Renal cortical epithelial cell (primary cell): ENCODE data around the gene PID1. TPM values are rescaled to one million over a fixed set of nuclear protein-coding genes. Genes with fewer than 3 reads are reported as not detected.
"Not testable (repeated sequence)": the region's sequence is repeated elsewhere in the genome, so short reads cannot be mapped to it uniquely, and the experiment has no call there.

Experiments used
- DNase-seq: peaks from one replicate; pipeline ENCODE4 v3.0.0-alpha.2; 2011; ENCODE audit warnings: low read depth
- total RNA-seq: library from RNA; depleted of rRNA; stranded (reverse); fragments of >200 nt; gene quantifications from 2 replicates; pipeline ENCODE4 v1.2.3, GENCODE V29; 2014

PID1 gene
- total RNA-seq, 1 donor from 2014 or later = 1.5 TPM

DNA sequence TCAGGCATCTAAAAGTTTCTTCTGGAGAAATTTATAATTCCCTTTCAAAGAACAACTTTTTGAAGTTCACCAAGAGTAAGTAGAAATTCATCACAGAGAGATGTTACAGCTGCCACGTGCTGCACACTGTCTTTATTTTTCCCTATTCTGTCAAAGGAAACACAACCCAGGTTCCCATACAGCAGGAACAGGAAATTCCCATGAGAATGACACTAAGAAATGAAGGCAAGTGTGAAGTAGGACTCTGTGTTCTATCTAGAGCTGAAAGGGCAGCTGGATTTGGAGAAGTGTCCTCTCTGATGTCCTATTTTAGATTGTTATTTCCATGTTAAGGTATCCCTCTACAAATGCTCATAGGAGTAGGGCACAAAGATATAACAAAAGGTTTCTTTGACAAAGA, 58.8 kb downstream of the PID1 start:
- no peak for DNase-seq

DNA sequence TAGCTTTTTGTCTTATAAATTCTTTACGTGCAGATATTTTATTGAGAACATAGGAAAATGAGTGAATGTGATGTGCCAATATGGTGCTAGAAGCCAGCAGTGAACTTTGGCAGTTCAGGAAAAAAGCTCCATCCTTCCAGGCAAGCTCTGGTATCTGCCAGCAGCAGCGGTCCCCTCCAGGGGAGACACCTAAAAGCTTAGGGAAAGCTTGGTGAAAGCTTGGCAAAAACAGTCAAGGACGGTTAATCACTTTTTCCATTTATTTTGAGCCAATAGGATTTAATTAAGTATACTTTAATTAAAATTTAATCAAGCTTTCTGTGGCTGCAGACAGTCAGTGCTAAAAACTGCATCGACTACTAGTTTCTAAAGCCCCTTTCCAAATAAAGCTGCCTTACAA, 60.4 kb downstream of the PID1 start:
- no peak for DNase-seq

DNA sequence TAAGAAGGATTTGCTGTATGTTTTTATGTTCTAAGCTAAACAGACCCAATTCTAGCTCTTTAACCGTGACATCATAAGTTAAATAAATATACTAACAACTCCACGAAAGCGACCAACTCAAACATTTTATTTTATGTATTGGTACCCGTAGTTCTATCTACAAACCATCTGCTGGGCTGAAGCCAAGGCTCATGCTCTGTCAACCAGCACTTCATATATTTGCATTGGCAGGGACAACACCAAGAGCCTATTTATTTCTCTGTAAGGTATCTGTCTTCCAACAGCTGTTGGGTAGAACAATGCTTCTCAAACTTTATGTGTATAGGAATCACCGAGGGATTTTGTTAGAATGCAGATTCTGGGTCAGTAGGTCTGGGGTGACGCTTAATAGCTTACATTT, 64.5 kb downstream of the PID1 start:
- no peak for DNase-seq

DNA sequence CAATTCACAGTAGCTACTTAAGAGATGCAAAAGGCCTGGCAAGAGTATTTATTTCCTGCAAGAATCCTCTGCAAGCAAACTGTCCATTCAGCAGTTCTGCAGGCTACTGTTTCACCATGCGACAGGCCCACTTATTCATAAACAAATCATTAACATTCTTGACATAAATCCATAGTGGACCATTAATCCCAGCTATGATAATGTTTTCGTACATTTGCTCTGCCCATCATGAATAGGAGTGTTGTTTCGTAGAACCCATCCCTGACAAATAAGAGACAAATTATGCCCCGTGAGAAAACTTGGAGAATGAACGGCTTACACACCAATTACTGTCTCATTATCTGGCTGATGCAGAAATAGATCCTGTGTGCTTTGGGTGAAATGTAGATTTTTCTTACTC, 65.4 kb downstream of the PID1 start:
- no peak for DNase-seq

DNA sequence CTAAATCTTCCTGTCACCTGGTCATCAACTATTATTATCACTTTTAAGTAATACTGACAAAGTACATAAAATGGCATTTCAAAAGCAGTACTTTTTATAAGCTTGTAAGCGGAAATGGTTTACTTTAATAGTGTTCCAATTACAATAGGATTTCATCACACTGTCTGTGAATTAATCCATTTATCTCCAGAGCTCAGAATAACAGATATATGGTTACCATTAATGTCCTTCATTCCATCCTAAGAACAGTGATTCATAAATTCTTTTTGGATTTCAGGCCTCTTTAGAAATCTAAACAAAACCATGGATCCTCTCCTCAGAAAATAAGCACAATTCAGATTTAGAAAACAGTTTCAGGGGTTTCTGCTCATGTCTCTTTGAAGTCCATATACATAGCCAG, 68.4 kb downstream of the PID1 start:
- no peak for DNase-seq

DNA sequence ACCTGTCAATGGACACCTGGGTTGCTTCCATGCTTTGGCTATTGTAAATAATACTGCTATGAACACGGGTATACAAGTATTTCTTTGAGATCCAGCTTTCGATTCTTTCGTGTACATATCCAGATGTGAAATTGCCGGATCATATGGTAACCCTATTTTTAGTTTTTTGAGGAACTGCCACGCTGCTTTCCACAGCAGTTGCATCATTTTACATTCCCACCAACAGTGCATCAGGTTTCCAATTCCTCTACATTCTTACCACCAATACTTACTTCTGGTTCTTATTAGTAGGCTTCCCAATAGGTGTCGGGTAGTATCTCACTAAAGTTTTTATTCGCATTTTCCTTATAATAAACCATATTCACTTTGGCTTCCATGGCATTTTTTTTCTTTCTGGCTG, 69.6 kb downstream of the PID1 start:
- DNase-seq = no peak

DNA sequence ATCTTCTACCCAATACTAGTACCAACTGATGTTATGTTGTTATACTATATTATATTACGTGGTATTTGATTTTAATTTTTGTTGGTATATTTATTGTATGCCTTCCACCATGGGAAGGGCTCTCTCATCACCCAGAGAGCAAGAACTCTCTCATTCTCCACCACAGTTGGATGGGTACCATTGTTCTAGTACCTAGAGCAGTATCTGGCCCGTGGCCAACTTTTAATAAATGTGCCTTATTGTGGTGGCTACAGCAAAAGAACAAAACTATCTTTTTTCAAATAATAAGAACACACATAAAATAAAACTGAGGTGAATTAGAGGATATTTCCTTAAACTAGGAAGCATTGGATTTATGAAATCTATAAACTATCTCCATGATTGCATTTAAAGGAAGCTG, 71.8 kb downstream of the PID1 start:
- DNase-seq = no peak

DNA sequence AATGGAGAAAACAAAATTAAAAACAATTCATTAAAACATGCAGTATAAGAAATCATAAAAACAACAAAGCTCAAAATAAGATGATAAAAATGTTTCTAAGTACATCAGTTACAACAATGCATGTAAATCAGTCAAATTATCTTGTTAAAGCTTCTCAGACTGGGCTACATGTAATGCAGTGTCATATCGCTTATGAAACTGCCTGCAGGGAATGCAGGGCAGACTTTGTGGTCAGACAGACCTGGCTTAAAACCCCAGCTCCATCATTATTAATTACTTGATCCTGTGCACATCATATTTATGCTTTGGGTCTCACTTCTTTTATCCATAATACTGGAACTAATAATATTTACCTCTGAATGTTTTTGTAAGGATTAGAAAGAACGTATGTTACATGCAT, 74.6 kb downstream of the PID1 start:
- DNase-seq = no peak

DNA sequence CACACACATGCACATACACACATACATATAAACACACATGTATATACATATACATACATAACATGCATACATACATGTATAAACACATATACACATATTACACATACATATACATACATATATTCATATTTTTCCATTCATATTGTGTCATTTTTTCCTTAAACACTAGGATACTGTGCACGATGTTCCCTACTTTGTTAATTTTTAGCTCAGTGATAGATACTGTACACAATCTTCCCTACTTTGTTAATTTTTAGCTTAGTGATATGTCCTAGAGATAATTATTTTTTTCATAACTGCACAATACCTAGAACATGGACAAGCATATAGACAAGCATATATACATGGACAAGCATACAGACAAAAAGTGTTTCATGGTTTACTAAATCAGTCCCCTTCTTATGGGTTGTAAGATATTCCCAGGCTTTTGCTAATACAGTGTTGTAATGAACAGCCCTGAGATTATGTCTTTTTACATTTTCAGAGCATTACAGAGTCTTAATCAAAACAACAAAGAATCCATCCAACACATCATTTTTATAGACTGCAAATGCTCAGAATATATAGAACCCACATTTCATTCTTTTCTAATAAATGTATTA, 75.6 kb downstream of the PID1 start:
- no peak for DNase-seq

DNA sequence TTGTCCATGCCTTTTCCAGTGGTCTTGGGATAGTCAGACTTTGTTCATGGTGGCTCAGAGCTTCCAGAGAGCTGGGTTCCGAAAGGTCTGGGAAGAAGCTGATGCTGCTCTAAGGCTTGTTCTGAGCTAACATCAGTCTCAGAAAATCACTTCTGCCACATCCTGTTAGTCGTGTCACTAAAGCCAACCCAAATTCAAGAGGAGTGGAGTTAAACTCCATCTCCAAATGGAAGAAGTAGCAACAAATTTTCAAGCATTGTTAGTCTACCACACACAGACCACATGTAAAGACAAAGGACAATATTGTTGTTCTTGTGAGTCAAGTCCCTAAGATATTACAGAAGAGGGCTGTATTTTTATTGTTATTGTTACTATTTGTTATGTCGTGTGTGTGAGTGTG, 77.8 kb downstream of the PID1 start:
- DNase-seq = no peak

DNA sequence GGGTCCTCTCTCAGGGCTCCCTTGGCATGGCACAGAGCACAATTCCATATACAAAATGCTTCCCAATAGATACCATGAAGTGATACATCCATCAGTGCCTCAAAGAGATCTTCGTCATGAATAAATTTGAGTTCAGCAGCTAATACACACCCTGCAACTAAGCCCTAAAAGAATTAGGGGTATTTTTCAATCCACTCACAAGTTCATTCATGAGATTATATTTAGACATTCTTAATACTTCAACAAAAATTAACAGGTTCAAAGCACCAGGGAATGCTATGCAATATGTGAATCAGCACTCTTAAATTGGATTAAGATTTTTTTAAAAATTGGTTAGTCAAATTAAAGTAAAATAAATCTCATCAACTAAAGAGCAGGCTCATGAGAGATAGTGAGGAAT, 79.7 kb downstream of the PID1 start:
- no peak for DNase-seq

DNA sequence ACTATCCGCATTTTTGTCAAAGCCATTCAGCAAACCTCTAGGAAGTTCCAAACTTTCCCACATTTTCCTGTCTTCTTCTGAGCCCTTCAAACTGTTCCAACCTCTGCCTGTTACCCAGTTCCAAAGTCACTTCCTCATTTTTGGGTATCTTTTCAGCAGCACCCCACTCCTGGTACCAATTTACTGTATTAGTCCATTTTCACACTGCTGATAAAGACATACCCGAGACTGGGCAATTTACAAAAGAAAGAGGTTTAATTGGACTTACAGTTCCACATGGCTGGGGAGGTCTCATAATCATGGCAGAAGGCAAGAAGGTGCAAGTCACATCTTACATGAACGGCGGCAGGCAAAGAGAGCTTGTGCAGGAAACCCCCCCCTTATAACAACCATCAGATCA, 84.0 kb downstream of the PID1 start:
- not testable (repeated sequence) for DNase-seq

DNA sequence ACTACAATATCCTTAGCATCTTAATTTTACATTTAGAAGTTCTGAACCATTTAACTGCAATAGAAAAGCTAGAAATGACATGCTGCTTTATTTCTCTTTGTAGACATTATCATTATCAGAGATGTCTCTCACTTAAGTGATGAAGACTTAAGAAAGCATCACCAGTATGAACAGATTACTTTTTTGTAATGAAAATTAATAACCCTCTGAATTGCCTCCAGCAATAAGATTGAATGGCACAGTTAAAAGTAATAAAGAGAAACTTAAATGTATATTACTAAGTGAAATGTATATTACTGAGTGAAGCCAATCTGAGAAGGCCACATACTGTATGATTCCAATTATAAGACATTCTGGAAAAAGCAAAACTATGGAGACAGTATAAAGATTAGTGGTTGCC, 89.4 kb downstream of the PID1 start:
- DNase-seq = no peak

DNA sequence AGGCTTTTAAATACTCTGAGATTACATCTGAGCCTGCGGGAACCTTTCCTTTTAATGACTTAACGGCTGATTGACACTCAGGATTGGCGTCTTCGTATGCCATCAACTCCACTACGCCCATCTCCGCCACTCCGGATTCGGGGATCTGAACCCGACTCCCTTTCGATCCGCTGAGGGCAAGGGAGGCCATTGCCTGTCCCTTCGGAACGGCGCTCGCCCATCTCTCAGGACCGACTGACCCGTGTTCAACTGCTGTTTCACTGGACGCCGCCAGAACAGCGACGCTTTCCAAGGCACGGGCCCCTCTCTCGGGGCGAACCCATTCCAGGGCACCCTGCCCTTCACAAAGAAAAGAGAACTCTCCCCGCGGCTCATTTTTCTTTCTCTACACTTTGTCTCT, 90.4 kb downstream of the PID1 start:
- no peak for DNase-seq

DNA sequence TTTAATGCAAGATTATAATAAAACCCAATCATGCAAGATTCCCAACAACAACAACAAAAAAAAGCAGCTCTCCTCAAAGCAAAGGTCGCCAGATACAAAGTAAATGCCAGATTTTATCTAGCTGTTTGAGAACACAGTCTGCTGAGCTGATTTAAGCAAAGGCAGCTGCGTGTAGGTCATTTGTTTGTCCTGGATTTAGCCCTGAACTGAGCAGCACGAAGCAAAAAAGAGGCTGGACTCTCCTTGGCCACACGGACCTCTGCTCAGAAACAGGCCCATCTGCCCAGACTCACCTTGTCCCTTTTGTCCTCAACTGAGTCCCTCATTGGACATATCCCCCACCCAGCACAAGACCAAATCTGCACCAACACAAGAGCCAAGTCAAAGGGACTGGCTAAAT, 91.5 kb downstream of the PID1 start:
- no peak for DNase-seq

DNA sequence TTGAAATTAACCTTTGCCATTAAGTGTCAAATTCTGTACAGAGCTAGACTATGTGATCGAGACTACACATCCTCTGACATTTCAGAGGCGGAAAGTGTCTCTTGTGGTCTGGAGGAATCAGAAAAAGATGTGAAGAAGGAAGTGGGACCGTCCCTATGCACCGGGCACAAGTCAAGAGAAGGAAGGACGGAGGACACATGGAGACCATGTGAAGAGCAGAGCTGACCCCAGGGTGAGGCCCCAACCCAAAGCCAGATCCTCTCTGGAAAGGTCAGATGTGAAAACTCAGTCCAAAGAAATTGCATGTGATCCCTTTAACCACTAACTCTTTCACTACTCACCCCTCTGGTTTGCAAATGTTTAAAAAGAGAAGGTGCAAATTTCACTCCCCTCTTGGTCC, 92.4 kb downstream of the PID1 start:
- no peak for DNase-seq

DNA sequence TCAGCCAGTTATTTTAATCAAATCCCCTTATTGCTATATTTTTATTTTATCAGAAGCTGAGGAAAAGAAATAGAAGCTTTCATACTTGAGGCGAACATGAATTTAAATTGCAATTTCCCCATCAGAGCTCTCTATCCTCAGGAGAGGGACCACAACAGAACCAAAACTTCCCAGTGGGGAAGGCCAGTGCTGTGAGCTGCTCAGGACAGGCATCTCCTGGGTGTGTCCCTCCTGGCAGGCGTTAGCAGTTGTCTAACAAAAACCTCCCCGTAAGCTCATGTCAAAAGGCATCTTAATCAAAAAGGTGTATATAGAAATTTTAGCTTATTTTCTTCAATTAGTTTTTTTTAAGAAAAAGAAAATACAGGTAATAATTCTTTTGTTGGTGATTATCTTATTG, 93.0 kb downstream of the PID1 start:
- DNase-seq = no peak

DNA sequence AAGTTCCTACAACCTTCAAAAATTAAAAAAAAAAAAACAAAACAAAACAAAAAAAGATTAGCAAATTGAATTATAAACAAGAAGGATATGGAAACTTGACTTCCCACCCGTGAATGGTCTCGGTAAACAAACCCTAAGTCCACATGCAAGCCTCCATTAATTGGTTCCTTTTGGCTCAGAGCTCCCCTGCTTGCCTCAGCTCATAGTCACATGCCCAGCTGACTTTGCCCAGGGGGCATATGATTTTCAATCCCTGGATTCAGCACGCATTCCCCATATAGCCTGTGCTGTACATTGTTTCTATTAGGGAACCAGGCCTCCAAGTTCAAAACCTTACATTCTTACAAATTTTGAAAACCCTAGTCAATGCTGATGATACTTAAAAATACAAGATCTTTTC, 95.0 kb downstream of the PID1 start:
- DNase-seq = no peak

DNA sequence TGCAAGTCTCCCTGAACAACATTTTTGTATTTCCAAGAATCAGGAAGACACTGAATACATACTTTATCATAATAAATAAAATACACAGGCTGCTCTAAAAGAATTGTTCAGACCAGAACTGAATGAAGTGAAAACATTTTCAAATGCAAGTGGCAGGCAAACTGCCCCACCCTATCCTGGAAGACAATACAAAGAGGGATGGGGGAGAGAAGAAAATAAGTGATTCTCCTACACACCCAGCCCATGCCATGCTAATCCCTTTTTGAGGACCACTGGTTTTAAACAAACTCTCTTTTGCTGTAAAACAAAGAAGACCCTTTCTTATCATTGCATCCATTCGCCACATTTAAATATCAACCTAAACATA, 95.6 kb downstream of the PID1 start:
- DNase-seq = no peak

DNA sequence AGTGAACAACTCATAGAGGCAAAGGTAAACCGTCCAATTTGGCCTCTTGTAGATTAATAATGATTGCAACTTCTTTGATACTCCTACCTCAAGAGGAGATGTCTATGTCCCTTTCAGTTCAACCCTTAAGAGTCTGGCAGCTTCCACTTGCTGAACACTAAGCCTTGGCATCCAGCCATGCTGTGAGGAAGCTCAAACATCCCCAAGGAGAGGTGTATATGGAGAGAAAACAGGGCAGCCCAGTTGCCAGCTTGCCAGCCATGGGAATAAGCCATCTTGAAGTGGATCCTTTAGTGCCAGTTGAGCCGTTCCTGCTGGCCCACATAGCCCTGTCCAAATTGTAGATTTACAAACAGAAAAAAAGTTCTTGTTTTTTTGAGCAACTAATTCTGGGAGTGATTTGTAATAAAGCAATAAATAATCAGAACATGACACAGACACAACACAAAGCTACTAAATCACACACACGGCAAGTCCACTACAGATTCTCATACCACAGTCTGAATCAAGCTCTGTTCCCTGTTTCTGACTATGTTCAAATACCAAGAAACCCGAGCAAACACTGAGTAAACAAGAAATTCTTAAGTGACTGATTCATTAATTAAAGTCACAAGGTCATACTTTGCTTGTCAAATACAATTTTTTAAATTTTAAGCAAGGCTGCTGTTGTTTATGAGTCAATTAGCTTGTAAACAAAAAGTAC, 96.1 kb downstream of the PID1 start:
- DNase-seq = no peak

DNA sequence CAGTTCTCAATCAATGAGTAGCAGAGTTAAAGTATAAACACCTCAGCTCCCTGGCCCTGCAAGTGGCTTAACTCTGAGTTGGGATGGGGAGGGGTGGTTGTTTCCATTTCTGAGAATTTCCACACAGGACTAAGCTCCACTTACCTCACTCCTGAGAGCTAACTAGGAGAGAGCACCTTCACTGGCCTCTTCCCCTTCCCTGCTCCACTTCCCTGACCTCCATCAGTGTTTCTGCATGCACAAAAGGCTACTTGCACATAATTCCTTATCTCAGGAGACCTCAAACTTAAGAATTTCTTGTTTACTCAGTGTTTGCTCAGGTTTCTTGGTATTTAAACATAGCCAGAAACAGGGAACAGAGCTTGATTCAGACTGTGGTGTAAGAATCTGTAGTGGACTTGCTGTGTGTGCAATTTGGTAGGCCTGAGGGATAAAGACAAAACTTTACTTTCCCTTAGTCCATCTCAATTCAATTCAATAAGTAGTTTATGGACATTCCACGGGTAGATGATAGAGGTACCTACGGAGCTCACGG, 97.2 kb downstream of the PID1 start:
- no peak for DNase-seq

DNA sequence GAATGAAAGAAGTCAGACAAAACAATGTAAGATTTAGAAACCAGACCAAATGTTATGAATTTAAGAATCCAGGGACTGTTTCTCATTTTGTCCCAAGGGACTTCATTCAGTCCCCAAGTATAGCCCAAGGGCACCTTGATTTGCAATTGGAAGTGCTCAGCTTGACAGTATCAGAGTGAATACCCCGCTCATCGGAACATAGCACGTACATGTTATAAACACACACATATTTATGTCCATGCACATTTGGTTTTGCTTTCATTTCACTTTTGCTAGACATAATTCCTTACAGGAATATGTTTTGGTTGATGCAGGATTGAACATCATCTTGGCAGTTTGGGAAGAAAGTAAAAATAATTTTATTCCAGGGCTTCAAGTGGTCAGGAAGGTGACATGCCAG, 100.2 kb downstream of the PID1 start:
- DNase-seq = no peak

DNA sequence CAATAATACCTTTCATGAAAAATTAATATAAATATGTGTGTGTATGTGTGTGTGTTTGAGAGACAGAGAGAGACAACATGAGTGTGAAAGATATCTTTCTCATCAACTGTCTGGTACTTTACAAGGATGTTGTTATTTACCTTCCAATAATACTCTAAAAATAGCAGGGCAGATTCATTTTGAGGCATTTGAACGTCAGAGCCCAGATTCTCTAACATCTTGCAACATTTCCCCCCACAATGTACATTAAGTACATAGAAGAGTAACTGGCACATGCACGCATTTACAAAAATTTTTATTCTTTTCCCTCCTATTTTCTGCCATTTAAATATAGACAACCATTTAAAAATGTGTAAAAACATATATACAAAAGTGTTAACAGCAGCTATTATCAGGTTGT, 100.9 kb downstream of the PID1 start:
- no peak for DNase-seq

DNA sequence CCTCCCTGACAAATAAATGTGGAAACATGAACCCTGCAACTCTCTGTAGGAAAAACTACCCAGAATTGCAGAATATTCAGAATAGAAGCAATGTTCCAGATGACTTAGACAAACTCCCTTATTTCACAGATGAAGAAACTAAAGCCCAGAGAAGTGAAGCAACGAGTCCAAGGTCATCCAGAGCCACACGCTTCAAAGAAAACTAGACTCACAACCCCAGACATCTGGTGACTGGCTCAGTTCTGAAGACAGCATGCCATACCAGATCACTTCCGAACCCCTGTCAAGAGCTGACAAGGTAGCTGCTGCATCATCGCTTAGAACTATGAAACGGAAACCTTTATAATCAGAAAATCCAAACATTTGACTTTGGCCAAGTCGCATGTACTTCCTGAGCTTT, 101.3 kb downstream of the PID1 start:
- no peak for DNase-seq
